ENCODE results near the gene FZD2.
A peak's percentile ranks its signal among the peaks of the same experiment; 100 is the strongest.
"Not testable (repeated sequence)": the region's sequence is repeated elsewhere in the genome, so short reads cannot be mapped to it uniquely, and the experiment has no call there.

FZD2 gene

GRCh38 chr17:44536090-44536953 is 21.0 kb upstream of the FZD2 start:
- peaks cover 11% of the 10 kb centered on the region for H3K79me1 ChIP-seq (replicated peaks; ENCODE audit: low read length, poor library complexity, severe bottlenecking)
- no peaks in the 10 kb centered on the region for H3K9me3 ChIP-seq (ENCODE audit: control insufficient read depth, low read length)
- H3K4ac ChIP-seq (ENCODE audit: low read depth in 1 of 2, low read length in 2 of 2), result peak overlapping the region; percentile 49 to 74
- H2BK120ac ChIP-seq (ENCODE audit: low read depth, low read length), result peak overlapping the region; percentile 85
- 17% methylated on average over 11 of the region's 12 CpGs for WGBS
- H3K4me1 ChIP-seq (ENCODE audit: control insufficient read depth, insufficient read depth, low read depth, low read length), result peaks cover 32% of the 10 kb centered on the region
- H2BK15ac ChIP-seq (ENCODE audit: low read depth, poor library complexity, severe bottlenecking), result no peak overlapping the region
- peak overlapping the region; percentile 94 for H4K8ac ChIP-seq (ENCODE audit: low read length)
- H3K27me3 ChIP-seq (ENCODE audit: control insufficient read depth in 1 of 2, insufficient read depth in 1 of 2, low read length in 2 of 2), result peaks cover 0 to 4% of the 10 kb centered on the region in 2 experiments
- H4K91ac ChIP-seq (ENCODE audit: low read length), result peak overlapping the region; percentile 99
- H2BK5ac ChIP-seq (ENCODE audit: low read depth, low read length, poor library complexity, severe bottlenecking), result peak overlapping the region; percentile 85
- peak overlapping the region; percentile 56 for H3K9ac ChIP-seq (ENCODE audit: low read length)
- peak overlapping the region; percentile 89 for H2AK5ac ChIP-seq (ENCODE audit: low read length, severe bottlenecking)
- DNase-seq, result peak; percentile 73
- peak overlapping the region; percentile 12 to 84 for H2BK12ac ChIP-seq (ENCODE audit: low read length in 2 of 2)
- no peak overlapping the region for H3K4me3 ChIP-seq (ENCODE audit: insufficient read depth in 1 of 2, low read depth in 1 of 2, low read length in 2 of 2)
- peak overlapping the region; percentile 96 for H3K27ac ChIP-seq (ENCODE audit: low read length, poor library complexity, severe bottlenecking)
- no peaks in the 10 kb centered on the region for H3K36me3 ChIP-seq (ENCODE audit: control insufficient read depth in 1 of 2, insufficient read depth in 2 of 2, low read depth in 1 of 2, low read length in 2 of 2)
- H3K4me2 ChIP-seq (ENCODE audit: low read length, poor library complexity, severe bottlenecking), result no peak overlapping the region
- H3K23ac ChIP-seq (ENCODE audit: low read length in 2 of 2), result peak overlapping the region in 1 of 2 experiments; percentile 81
- H3K18ac ChIP-seq (ENCODE audit: low read depth in 1 of 2, low read length in 2 of 2), result peak overlapping the region; percentile 88 to 93
- peak overlapping the region; percentile 8 for H2AFZ ChIP-seq (ENCODE audit: low read depth, low read length)
- H3K14ac ChIP-seq (ENCODE audit: low read length in 2 of 2), result peak overlapping the region in 1 of 2 experiments; percentile 68

- not testable (repeated sequence) for H2AFZ ChIP-seq (ENCODE audit: low read depth, low read length); DNase-seq; H4K8ac ChIP-seq (ENCODE audit: low read length); H3K4me2 ChIP-seq (ENCODE audit: low read length, poor library complexity, severe bottlenecking); H3K9me3 ChIP-seq (ENCODE audit: control insufficient read depth, low read length); H3K14ac ChIP-seq (ENCODE audit: low read length in 2 of 2); H2BK5ac ChIP-seq (ENCODE audit: low read depth, low read length, poor library complexity, severe bottlenecking); H3K9ac ChIP-seq (ENCODE audit: low read length); H2BK15ac ChIP-seq (ENCODE audit: low read depth, poor library complexity, severe bottlenecking); H3K27ac ChIP-seq (ENCODE audit: low read length, poor library complexity, severe bottlenecking); H3K4me3 ChIP-seq (ENCODE audit: insufficient read depth in 1 of 2, low read depth in 1 of 2, low read length in 2 of 2); H3K23ac ChIP-seq (ENCODE audit: low read length in 2 of 2); H3K79me1 ChIP-seq (replicated peaks; ENCODE audit: low read length, poor library complexity, severe bottlenecking); H3K36me3 ChIP-seq (ENCODE audit: control insufficient read depth in 1 of 2, insufficient read depth in 2 of 2, low read depth in 1 of 2, low read length in 2 of 2); H2BK120ac ChIP-seq (ENCODE audit: low read depth, low read length); H4K91ac ChIP-seq (ENCODE audit: low read length); H3K18ac ChIP-seq (ENCODE audit: low read depth in 1 of 2, low read length in 2 of 2); H3K4ac ChIP-seq (ENCODE audit: low read depth in 1 of 2, low read length in 2 of 2); H3K27me3 ChIP-seq (ENCODE audit: control insufficient read depth in 1 of 2, insufficient read depth in 1 of 2, low read length in 2 of 2)
- H2AK5ac ChIP-seq (ENCODE audit: low read length, severe bottlenecking), result peak overlapping the region; percentile 44
- peaks cover 44% of the 10 kb centered on the region for H3K4me1 ChIP-seq (ENCODE audit: control insufficient read depth, insufficient read depth, low read depth, low read length)
- WGBS, result 100% methylated on average over 3 of the region's 3 CpGs
- peak overlapping the region in 1 of 2 experiments; percentile 85 for H2BK12ac ChIP-seq (ENCODE audit: low read length in 2 of 2)
Observed at GRCh38 chr17:44537922-44538321, 19.4 kb upstream of the FZD2 start.

GRCh38 chr17:44539673-44540072 is 17.6 kb upstream of the FZD2 start:
- peak overlapping the region; percentile 93 for H2BK15ac ChIP-seq (ENCODE audit: low read depth, poor library complexity, severe bottlenecking)
- H2BK120ac ChIP-seq (ENCODE audit: low read depth, low read length), result peak overlapping the region; percentile 80
- no peak overlapping the region for H3K4me2 ChIP-seq (ENCODE audit: low read length, poor library complexity, severe bottlenecking)
- peak overlapping the region; percentile 85 to 93 for H3K18ac ChIP-seq (ENCODE audit: low read depth in 1 of 2, low read length in 2 of 2)
- H3K9me3 ChIP-seq (ENCODE audit: control insufficient read depth, low read length), result no peaks in the 10 kb centered on the region
- H3K27ac ChIP-seq (ENCODE audit: low read length, poor library complexity, severe bottlenecking), result no peak overlapping the region
- no peak overlapping the region for H3K9ac ChIP-seq (ENCODE audit: low read length)
- H2AFZ ChIP-seq (ENCODE audit: low read depth, low read length), result peak overlapping the region; percentile 54
- H3K4me1 ChIP-seq (ENCODE audit: control insufficient read depth, insufficient read depth, low read depth, low read length), result peaks cover 43% of the 10 kb centered on the region
- H3K4me3 ChIP-seq (ENCODE audit: insufficient read depth in 1 of 2, low read depth in 1 of 2, low read length in 2 of 2), result no peak overlapping the region
- DNase-seq, result no peak
- H4K8ac ChIP-seq (ENCODE audit: low read length), result peak overlapping the region; percentile 94
- H3K79me1 ChIP-seq (replicated peaks; ENCODE audit: low read length, poor library complexity, severe bottlenecking), result peaks cover 6% of the 10 kb centered on the region
- H3K27me3 ChIP-seq (ENCODE audit: control insufficient read depth in 1 of 2, insufficient read depth in 1 of 2, low read length in 2 of 2), result no peaks in the 10 kb centered on the region
- 34% methylated on average over 15 of the region's 15 CpGs for WGBS
- H2BK5ac ChIP-seq (ENCODE audit: low read depth, low read length, poor library complexity, severe bottlenecking), result no peak overlapping the region
- peak overlapping the region; percentile 76 to 99 for H2BK12ac ChIP-seq (ENCODE audit: low read length in 2 of 2)
- no peaks in the 10 kb centered on the region for H3K36me3 ChIP-seq (ENCODE audit: control insufficient read depth in 1 of 2, insufficient read depth in 2 of 2, low read depth in 1 of 2, low read length in 2 of 2)
- peak overlapping the region; percentile 92 for H2AK5ac ChIP-seq (ENCODE audit: low read length, severe bottlenecking)
- H3K4ac ChIP-seq (ENCODE audit: low read depth in 1 of 2, low read length in 2 of 2), result peak overlapping the region; percentile 22 to 29
- peak overlapping the region; percentile 55 for H4K91ac ChIP-seq (ENCODE audit: low read length)
- H3K14ac ChIP-seq (ENCODE audit: low read length in 2 of 2), result no peak overlapping the region
- H3K23ac ChIP-seq (ENCODE audit: low read length in 2 of 2), result no peak overlapping the region

GRCh38 chr17:44540246-44541084 is 16.8 kb upstream of the FZD2 start:
- Histone ChIP-seq H3K18ac (ENCODE audit: low read depth in 1 of 2, low read length in 2 of 2) (peak overlapping the region; percentile 85 to 93), H3K23ac (ENCODE audit: low read length in 2 of 2) (peak overlapping the region in 1 of 2 experiments; percentile 47), H3K9me3 (ENCODE audit: control insufficient read depth, low read length) (no peaks in the 10 kb centered on the region), H2BK12ac (ENCODE audit: low read length in 2 of 2) (peak overlapping the region; percentile 76 to 99), H3K4me3 (ENCODE audit: insufficient read depth in 1 of 2, low read depth in 1 of 2, low read length in 2 of 2) (no peak overlapping the region), H2AK5ac (ENCODE audit: low read length, severe bottlenecking) (peak overlapping the region; percentile 92), H2BK120ac (ENCODE audit: low read depth, low read length) (peak overlapping the region; percentile 80), H3K27ac (ENCODE audit: low read length, poor library complexity, severe bottlenecking) (no peak overlapping the region), H3K4me2 (ENCODE audit: low read length, poor library complexity, severe bottlenecking) (no peak overlapping the region), H3K79me1 (replicated peaks; ENCODE audit: low read length, poor library complexity, severe bottlenecking) (peaks cover 6% of the 10 kb centered on the region), H3K14ac (ENCODE audit: low read length in 2 of 2) (no peak overlapping the region), H2BK15ac (ENCODE audit: low read depth, poor library complexity, severe bottlenecking) (peak overlapping the region; percentile 93), H3K36me3 (ENCODE audit: control insufficient read depth in 1 of 2, insufficient read depth in 2 of 2, low read depth in 1 of 2, low read length in 2 of 2) (no peaks in the 10 kb centered on the region), H2BK5ac (ENCODE audit: low read depth, low read length, poor library complexity, severe bottlenecking) (peak overlapping the region; percentile 58), H4K8ac (ENCODE audit: low read length) (peak overlapping the region; percentile 94), H3K4me1 (ENCODE audit: control insufficient read depth, insufficient read depth, low read depth, low read length) (peaks cover 46% of the 10 kb centered on the region), H4K91ac (ENCODE audit: low read length) (peak overlapping the region; percentile 72), H3K27me3 (ENCODE audit: control insufficient read depth in 1 of 2, insufficient read depth in 1 of 2, low read length in 2 of 2) (no peaks in the 10 kb centered on the region), H3K9ac (ENCODE audit: low read length) (no peak overlapping the region), H3K4ac (ENCODE audit: low read depth in 1 of 2, low read length in 2 of 2) (peak overlapping the region; percentile 22 to 29), H2AFZ (ENCODE audit: low read depth, low read length) (no peak overlapping the region)
- WGBS, result 77% methylated on average over 11 of the region's 11 CpGs
- DNase-seq, result no peak
